Uterus (tissue), 4 donors: ENCODE results near the gene DNASE1. TPM values are rescaled to one million over a fixed set of nuclear protein-coding genes. Genes with fewer than 3 reads are reported as not detected.
"Not testable (repeated sequence)": the region's sequence is repeated elsewhere in the genome, so short reads cannot be mapped to it uniquely, and the experiment has no call there.

ENCODE experiments used
- DNase-seq, 2 donors: peaks; one replicate each; pipeline ENCODE4 v3.0.0-alpha.2; 2019 to 2020
- H3K27ac ChIP-seq, 2 donors: fragments of 200-600 bp; sonication (generic); 1 replicate in 1 of 2; 2 replicates in 1 of 2; pipeline ENCODE4 v1.5.1; 2016 to 2018
- H3K27me3 ChIP-seq, 2 donors: fragments of 200-600 bp; sonication (generic); one replicate each; pipeline ENCODE4 v1.5.1; 2018 to 2019; ENCODE audit warnings: control low read depth in 1 of 2
- H3K36me3 ChIP-seq, 2 donors: fragments of 200-600 bp; sonication (generic); one replicate each; pipeline ENCODE4 v1.5.1; 2019; ENCODE audit warnings: control low read depth in 1 of 2
- H3K4me1 ChIP-seq, 2 donors: fragments of 200-600 bp; sonication (generic); one replicate each; pipeline ENCODE4 v1.5.1; 2018 to 2019; ENCODE audit warnings: control low read depth in 1 of 2
- H3K4me3 ChIP-seq, 2 donors: fragments of 200-600 bp; sonication (generic); 1 replicate in 1 of 2; 2 replicates in 1 of 2; pipeline ENCODE4 v1.5.1; 2018 to 2019; ENCODE audit warnings: mild to moderate bottlenecking in 1 of 2
- H3K9me3 ChIP-seq, 2 donors: fragments of 200-600 bp; sonication (generic); one replicate each; pipeline ENCODE4 v1.5.1; 2019; ENCODE audit warnings: control low read depth in 1 of 2
- POLR2A ChIP-seq, 2 donors: fragments of 450-650 bp; IDR thresholded peaks; one replicate each; pipeline ENCODE4 v1.6.1; 2016; ENCODE audit warnings: antibody characterized with exemption in 2 of 2, mild to moderate bottlenecking in 1 of 2, moderate library complexity in 1 of 2
- intact Hi-C: fragments of 100-400 bp; cut with DNase I; formaldehyde crosslinking; loops from one replicate; pipeline ENCODE4 v1.15.1; 2023; ENCODE audit warnings: low total_unique reads
- total RNA-seq, 4 donors: library from RNA; depleted of rRNA in 3 of 4; stranded (reverse); fragments of >200 nt in 3 of 4; gene quantifications; one replicate each; pipeline versions ENCODE4 v1.1.0 to v1.2.4, GENCODE V29; 2014 to 2023
- TF ChIP-seq, protein P1 (sequence below), 4 experiments: fragments of 200-600 bp in 2 of 4; fragments of 450-650 bp in 2 of 4; sonication (generic) in 2 of 4; IDR thresholded peaks; one replicate each; pipeline ENCODE4 v1.5.1; 2016 to 2019; ENCODE audit warnings: antibody characterized with exemption in 4 of 4, mild to moderate bottlenecking in 2 of 4, moderate library complexity in 1 of 4
- donor health status: DM: yes; HTN: yes; CAD: no.

Gene DNASE1, protein sequence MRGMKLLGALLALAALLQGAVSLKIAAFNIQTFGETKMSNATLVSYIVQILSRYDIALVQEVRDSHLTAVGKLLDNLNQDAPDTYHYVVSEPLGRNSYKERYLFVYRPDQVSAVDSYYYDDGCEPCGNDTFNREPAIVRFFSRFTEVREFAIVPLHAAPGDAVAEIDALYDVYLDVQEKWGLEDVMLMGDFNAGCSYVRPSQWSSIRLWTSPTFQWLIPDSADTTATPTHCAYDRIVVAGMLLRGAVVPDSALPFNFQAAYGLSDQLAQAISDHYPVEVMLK
- 10 to 100 TPM in 2 of 4 donors, 1 to 10 TPM in 2; 3.2 to 34.3 (median 13.8) TPM for total RNA-seq

- TF ChIP-seq, protein P1, sequence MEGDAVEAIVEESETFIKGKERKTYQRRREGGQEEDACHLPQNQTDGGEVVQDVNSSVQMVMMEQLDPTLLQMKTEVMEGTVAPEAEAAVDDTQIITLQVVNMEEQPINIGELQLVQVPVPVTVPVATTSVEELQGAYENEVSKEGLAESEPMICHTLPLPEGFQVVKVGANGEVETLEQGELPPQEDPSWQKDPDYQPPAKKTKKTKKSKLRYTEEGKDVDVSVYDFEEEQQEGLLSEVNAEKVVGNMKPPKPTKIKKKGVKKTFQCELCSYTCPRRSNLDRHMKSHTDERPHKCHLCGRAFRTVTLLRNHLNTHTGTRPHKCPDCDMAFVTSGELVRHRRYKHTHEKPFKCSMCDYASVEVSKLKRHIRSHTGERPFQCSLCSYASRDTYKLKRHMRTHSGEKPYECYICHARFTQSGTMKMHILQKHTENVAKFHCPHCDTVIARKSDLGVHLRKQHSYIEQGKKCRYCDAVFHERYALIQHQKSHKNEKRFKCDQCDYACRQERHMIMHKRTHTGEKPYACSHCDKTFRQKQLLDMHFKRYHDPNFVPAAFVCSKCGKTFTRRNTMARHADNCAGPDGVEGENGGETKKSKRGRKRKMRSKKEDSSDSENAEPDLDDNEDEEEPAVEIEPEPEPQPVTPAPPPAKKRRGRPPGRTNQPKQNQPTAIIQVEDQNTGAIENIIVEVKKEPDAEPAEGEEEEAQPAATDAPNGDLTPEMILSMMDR (IDR thresholded peaks at IDR 0.05) = peak; percentile 21 to 54 (median 44)
- no peak for TF ChIP-seq POLR2A (IDR thresholded peaks at IDR 0.05)
- peak; percentile 36 to 40 for DNase-seq
- intact Hi-C loops = no loop called here
- Histone ChIP-seq H3K4me1 (no peaks in the 10 kb centered on the region), H3K9me3 (no peaks in the 10 kb centered on the region), H3K4me3 (no peak within 1 kb of the TSS), H3K27ac (no peak within 1 kb of the TSS), H3K36me3 (no peaks in the 10 kb centered on the region), H3K27me3 (no peaks in the 10 kb centered on the region)
Observed at GRCh38 chr16:3654249-3654991, at the start of gene DNASE1. DNASE1 (plus strand) TSS chr16:3654691; CDS start chr16:3655374, 683 bp downstream.

- H3K9me3 ChIP-seq = no peaks in the 10 kb centered on the region
- H3K4me3 ChIP-seq = no peak overlapping the region
- no peaks in the 10 kb centered on the region for H3K27me3 ChIP-seq
- H3K36me3 ChIP-seq = no peaks in the 10 kb centered on the region
- intact Hi-C loops = no loop called here
- no peak for DNase-seq
- peaks cover 0 to 4% of the 10 kb centered on the region in 2 donors for H3K4me1 ChIP-seq
- no peak overlapping the region for H3K27ac ChIP-seq
- no peak for TF ChIP-seq POLR2A (IDR thresholded peaks at IDR 0.05)
- TF ChIP-seq, protein P1 (IDR thresholded peaks at IDR 0.05) = no peak
Observed at GRCh38 chr16:3606441-3606840, 48.0 kb upstream of the DNASE1 start.

DNA sequence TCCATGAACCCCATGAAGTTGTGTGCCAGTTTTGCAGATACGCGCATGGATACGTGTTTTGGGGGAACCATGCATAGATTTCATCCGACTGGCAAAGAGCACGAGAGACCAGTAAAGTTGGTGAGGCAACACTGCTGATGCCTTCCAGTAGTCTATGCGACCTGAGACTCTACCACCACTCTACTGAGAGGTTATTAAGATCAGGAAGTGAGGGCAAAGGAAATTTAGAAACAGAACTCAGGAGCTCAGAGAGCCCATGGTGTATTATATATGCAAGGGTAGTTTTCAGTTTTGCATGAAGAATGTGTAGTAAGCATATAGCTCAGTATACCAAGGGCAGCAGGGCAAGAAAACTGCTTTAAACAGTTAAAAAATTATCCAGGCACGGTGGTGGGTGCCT is 47.3 kb upstream of the DNASE1 start:
- intact Hi-C loops = no loop called here
- no peaks in the 10 kb centered on the region for H3K27me3 ChIP-seq
- DNase-seq = no peak
- H3K4me1 ChIP-seq = peaks cover 0 to 5% of the 10 kb centered on the region in 2 donors
- H3K36me3 ChIP-seq = no peaks in the 10 kb centered on the region
- H3K9me3 ChIP-seq = no peaks in the 10 kb centered on the region
- no peak overlapping the region for H3K4me3 ChIP-seq
- no peak overlapping the region for H3K27ac ChIP-seq
- TF ChIP-seq, protein P1 (IDR thresholded peaks at IDR 0.05) = no peak
- no peak for TF ChIP-seq POLR2A (IDR thresholded peaks at IDR 0.05)

GRCh38 chr16:3607634-3608033 is 46.9 kb upstream of the DNASE1 start:
- Histone ChIP-seq H3K4me3 (no peak overlapping the region), H3K36me3 (no peaks in the 10 kb centered on the region), H3K27me3 (no peaks in the 10 kb centered on the region), H3K9me3 (no peaks in the 10 kb centered on the region), H3K27ac (no peak overlapping the region), H3K4me1 (peaks cover 0 to 10% of the 10 kb centered on the region in 2 donors)
- no peak for DNase-seq
- intact Hi-C loops = no loop called here
- no peak for TF ChIP-seq POLR2A (IDR thresholded peaks at IDR 0.05)
- TF ChIP-seq, protein P1 (IDR thresholded peaks at IDR 0.05) = no peak

GRCh38 chr16:3608069-3608468 is 46.4 kb upstream of the DNASE1 start:
- no peak for DNase-seq
- intact Hi-C loops = no loop called here
- Histone ChIP-seq H3K9me3 (no peaks in the 10 kb centered on the region), H3K36me3 (no peaks in the 10 kb centered on the region), H3K27me3 (no peaks in the 10 kb centered on the region), H3K27ac (no peak overlapping the region), H3K4me3 (no peak overlapping the region), H3K4me1 (peaks cover 0 to 14% of the 10 kb centered on the region in 2 donors)
- TF ChIP-seq POLR2A (IDR thresholded peaks at IDR 0.05) = no peak
- TF ChIP-seq, protein P1 (IDR thresholded peaks at IDR 0.05) = no peak

DNA sequence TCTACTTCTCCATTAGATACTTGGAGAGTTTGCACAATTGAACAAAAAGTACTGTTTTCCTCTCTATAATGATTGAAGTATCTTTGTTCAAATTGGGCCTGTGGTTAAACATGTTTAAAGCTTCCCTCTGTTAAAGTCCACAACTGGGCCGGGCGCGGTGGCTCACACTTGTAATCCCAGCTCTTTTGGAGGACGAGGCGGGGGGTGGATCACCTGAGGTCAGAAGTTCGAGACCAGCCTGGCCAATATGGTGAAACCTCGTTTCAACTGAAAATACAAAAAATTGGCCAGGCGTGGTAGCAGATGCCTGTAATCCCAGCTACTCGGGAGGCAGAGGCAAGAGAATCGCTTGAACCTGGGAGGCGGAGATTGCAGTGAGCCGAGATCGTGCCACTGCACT is 45.5 kb upstream of the DNASE1 start:
- H3K9me3 ChIP-seq, intact Hi-C loops, H3K27ac ChIP-seq, H3K4me3 ChIP-seq, H3K27me3 ChIP-seq, H3K36me3 ChIP-seq, DNase-seq: not testable (repeated sequence)
- peaks cover 0 to 14% of the 10 kb centered on the region in 2 donors for H3K4me1 ChIP-seq
